Liver (tissue), 9 donors: ENCODE results near the gene ANXA6. TPM values are rescaled to one million over a fixed set of nuclear protein-coding genes. Genes with fewer than 3 reads are reported as not detected.

Experiments used
- DNase-seq: peaks from one replicate; pipeline ENCODE4 v3.0.0-alpha.2; 2017; ENCODE audit warnings: low spot score
- H3K27ac ChIP-seq, 2 donors: one replicate each; pipeline ENCODE4 v1.7.0; 2013; ENCODE audit warnings: inconsistent platforms in 2 of 2, low read length in 2 of 2, control low read depth in 1 of 2, low read depth in 1 of 2, mild to moderate bottlenecking in 1 of 2
- H3K27me3 ChIP-seq, 4 donors: one replicate each; pipeline versions ENCODE4 v1.6.1 to v1.7.0; 2013; ENCODE audit warnings: low read length in 3 of 4, inconsistent platforms in 1 of 4, mild to moderate bottlenecking in 1 of 4, moderate library complexity in 1 of 4; ENCODE audit not compliant: control insufficient read depth in 4 of 4, insufficient read depth in 4 of 4
- H3K36me3 ChIP-seq, 4 donors: one replicate each; pipeline versions ENCODE4 v1.6.1 to v1.7.0; 2013; ENCODE audit warnings: low read length in 3 of 4, mild to moderate bottlenecking in 3 of 4, low read depth in 1 of 4, moderate library complexity in 1 of 4; ENCODE audit not compliant: control insufficient read depth in 4 of 4, insufficient read depth in 3 of 4
- H3K4me1 ChIP-seq, 4 donors: one replicate each; pipeline versions ENCODE4 v1.6.1 to v1.7.0; 2013; ENCODE audit warnings: low read length in 3 of 4, mild to moderate bottlenecking in 3 of 4, moderate library complexity in 1 of 4; ENCODE audit not compliant: control insufficient read depth in 4 of 4, insufficient read depth in 4 of 4
- H3K4me3 ChIP-seq, 3 donors: one replicate each; pipeline versions ENCODE4 v1.6.1 to v1.7.0; 2013; ENCODE audit warnings: low read length in 3 of 3, control low read depth in 1 of 3, low read depth in 1 of 3, mild to moderate bottlenecking in 1 of 3
- H3K9ac ChIP-seq, 2 donors: one replicate each; pipeline ENCODE4 v1.7.0; 2013; ENCODE audit warnings: low read length in 2 of 2, mild to moderate bottlenecking in 2 of 2, moderate library complexity in 2 of 2, control low read depth in 1 of 2, low read depth in 1 of 2
- H3K9me3 ChIP-seq, 4 donors: one replicate each; pipeline versions ENCODE4 v1.6.1 to v1.7.0; 2013; ENCODE audit warnings: low read length in 3 of 4; ENCODE audit not compliant: control insufficient read depth in 4 of 4
- EGR1 ChIP-seq, 2 donors: IDR thresholded peaks; 2 replicates each; pipeline ENCODE4 v1.6.1; 2016 to 2018; ENCODE audit warnings: antibody characterized with exemption in 2 of 2, low read depth in 2 of 2
- FOXA1 ChIP-seq: IDR thresholded peaks from 2 replicates; pipeline ENCODE4 v1.6.1; 2016; ENCODE audit warnings: antibody characterized with exemption
- FOXA2 ChIP-seq: IDR thresholded peaks from 2 replicates; pipeline ENCODE4 v1.6.1; 2016; ENCODE audit warnings: antibody characterized with exemption
- GABPA ChIP-seq, 2 donors: IDR thresholded peaks in 1 of 2; conservative IDR thresholded peaks in 1 of 2; 2 replicates each; pipeline ENCODE4 v1.6.1; 2016; ENCODE audit warnings: antibody characterized with exemption in 2 of 2, mild to moderate bottlenecking in 1 of 2, moderate library complexity in 1 of 2
- HNF4A ChIP-seq, 2 donors: conservative IDR thresholded peaks; 2 replicates each; pipeline ENCODE4 v1.6.1; 2016; ENCODE audit warnings: antibody characterized with exemption in 2 of 2, mild to moderate bottlenecking in 2 of 2
- HNF4G ChIP-seq: IDR thresholded peaks from 2 replicates; pipeline ENCODE4 v1.6.1; 2016; ENCODE audit warnings: antibody characterized with exemption
- JUND ChIP-seq, 2 donors: IDR thresholded peaks; 2 replicates each; pipeline ENCODE4 v1.6.1; 2016; ENCODE audit warnings: antibody characterized with exemption in 2 of 2
- NR2F2 ChIP-seq: IDR thresholded peaks from 2 replicates; pipeline ENCODE4 v1.6.1; 2016; ENCODE audit warnings: antibody characterized with exemption
- RXRA ChIP-seq, 2 donors: IDR thresholded peaks; 2 replicates each; pipeline ENCODE4 v1.6.1; 2017 to 2018; ENCODE audit warnings: antibody characterized with exemption in 2 of 2, mild to moderate bottlenecking in 1 of 2
- TAF1 ChIP-seq: conservative IDR thresholded peaks from 2 replicates; pipeline ENCODE4 v1.6.1; 2016; ENCODE audit warnings: antibody characterized with exemption, mild to moderate bottlenecking
- YY1 ChIP-seq: IDR thresholded peaks from 2 replicates; pipeline ENCODE4 v1.6.1; 2016; ENCODE audit warnings: antibody characterized with exemption, mild to moderate bottlenecking
- WGBS: extraction: QIAGEN DNeasy Blood & Tissue Kit; methylation state at CpG from one replicate; pipeline ENCODE4 v1.1.7; 2013; 5-methylcytosine and 5-hydroxymethylcytosine counted together
- polyA plus RNA-seq, 2 donors: library from polyadenylated mRNA; stranded (reverse) in 1 of 2; unstranded in 1 of 2; fragments of 200-250 nt in 1 of 2; fragments of >200 nt in 1 of 2; fragmentation: Nextera tagmentation in 1 of 2; extraction: Ambion mirVana in 1 of 2; gene quantifications; one replicate each; pipeline versions ENCODE4 v1.2.1 to v1.2.3, GENCODE V29; 2013 to 2015
- total RNA-seq, 2 donors: library from RNA; depleted of rRNA; stranded (reverse); fragments of >200 nt; gene quantifications; one replicate each; pipeline ENCODE4 v1.2.3, GENCODE V29; 2014
- TF ChIP-seq, protein P1 (sequence below): IDR thresholded peaks from 2 replicates; pipeline ENCODE4 v1.6.1; 2016; ENCODE audit warnings: antibody characterized with exemption, mild to moderate bottlenecking
- TF ChIP-seq, protein P2 (sequence below): IDR thresholded peaks from 2 replicates; pipeline ENCODE4 v1.6.1; 2016; ENCODE audit warnings: antibody characterized with exemption
- TF ChIP-seq, protein P3 (sequence below): IDR thresholded peaks from 2 replicates; pipeline ENCODE4 v1.6.1; 2016; ENCODE audit warnings: antibody characterized with exemption
- donor health status: healthy.
- donor health status: healthy.
- donor health status: healthy.
- donor health status: healthy.
- donor health status: healthy.

Gene ANXA6
- total and polyA plus RNA-seq, 4 donors, result 52.7 to 215 (median 126) TPM

DNA sequence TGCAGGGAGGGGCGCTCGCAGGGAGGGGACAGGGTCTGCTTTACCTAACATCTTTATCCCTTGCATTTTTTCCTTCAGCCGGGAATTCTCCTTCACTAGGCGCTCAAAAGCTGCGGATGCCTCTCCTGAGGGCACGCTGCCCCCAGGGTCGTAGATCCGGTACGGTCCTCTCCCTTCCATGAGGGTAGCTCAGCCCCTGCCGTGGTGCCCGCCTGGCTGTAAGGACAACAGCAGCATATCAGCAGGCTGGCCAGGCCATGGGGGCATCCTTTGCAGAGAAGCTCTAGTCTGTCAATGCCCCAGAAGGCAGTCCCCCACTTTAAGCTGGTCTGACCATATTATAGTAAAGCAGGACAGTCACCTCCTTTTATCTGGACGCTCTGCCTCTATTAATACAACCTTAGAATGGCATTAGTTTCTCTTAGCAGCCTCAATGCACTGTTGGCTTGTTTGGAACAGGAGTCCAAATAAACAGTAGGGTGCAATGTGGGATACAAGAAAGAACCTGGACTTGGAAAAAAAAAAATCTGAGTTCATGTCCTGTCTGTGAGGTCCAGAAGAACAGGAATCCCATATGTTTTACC lies 92.6 kb downstream of the ANXA6 start:
- TF ChIP-seq HNF4G, result no peak
- no peak for TF ChIP-seq HNF4A (conservative IDR thresholded peaks at IDR 0.05)
- no peak for TF ChIP-seq JUND (IDR thresholded peaks at IDR 0.05)
- no peak for TF ChIP-seq GABPA (IDR thresholded peaks at IDR 0.05 in 1 of 2, conservative IDR thresholded peaks at IDR 0.05 in 1 of 2)
- TF ChIP-seq, protein P1, sequence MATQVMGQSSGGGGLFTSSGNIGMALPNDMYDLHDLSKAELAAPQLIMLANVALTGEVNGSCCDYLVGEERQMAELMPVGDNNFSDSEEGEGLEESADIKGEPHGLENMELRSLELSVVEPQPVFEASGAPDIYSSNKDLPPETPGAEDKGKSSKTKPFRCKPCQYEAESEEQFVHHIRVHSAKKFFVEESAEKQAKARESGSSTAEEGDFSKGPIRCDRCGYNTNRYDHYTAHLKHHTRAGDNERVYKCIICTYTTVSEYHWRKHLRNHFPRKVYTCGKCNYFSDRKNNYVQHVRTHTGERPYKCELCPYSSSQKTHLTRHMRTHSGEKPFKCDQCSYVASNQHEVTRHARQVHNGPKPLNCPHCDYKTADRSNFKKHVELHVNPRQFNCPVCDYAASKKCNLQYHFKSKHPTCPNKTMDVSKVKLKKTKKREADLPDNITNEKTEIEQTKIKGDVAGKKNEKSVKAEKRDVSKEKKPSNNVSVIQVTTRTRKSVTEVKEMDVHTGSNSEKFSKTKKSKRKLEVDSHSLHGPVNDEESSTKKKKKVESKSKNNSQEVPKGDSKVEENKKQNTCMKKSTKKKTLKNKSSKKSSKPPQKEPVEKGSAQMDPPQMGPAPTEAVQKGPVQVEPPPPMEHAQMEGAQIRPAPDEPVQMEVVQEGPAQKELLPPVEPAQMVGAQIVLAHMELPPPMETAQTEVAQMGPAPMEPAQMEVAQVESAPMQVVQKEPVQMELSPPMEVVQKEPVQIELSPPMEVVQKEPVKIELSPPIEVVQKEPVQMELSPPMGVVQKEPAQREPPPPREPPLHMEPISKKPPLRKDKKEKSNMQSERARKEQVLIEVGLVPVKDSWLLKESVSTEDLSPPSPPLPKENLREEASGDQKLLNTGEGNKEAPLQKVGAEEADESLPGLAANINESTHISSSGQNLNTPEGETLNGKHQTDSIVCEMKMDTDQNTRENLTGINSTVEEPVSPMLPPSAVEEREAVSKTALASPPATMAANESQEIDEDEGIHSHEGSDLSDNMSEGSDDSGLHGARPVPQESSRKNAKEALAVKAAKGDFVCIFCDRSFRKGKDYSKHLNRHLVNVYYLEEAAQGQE, result no peak
- TF ChIP-seq, protein P2, sequence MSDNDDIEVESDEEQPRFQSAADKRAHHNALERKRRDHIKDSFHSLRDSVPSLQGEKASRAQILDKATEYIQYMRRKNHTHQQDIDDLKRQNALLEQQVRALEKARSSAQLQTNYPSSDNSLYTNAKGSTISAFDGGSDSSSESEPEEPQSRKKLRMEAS, result no peak
- TF ChIP-seq NR2F2, result no peak
- TF ChIP-seq TAF1, result no peak
- TF ChIP-seq YY1, result no peak
- no peak for TF ChIP-seq FOXA1
- TF ChIP-seq, protein P3, sequence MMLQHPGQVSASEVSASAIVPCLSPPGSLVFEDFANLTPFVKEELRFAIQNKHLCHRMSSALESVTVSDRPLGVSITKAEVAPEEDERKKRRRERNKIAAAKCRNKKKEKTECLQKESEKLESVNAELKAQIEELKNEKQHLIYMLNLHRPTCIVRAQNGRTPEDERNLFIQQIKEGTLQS, result no peak
- no peak for TF ChIP-seq RXRA (IDR thresholded peaks at IDR 0.05)
- Histone ChIP-seq H3K9ac (no peak overlapping the region), H3K4me1 (peaks cover 14 to 54% (median 38%) of the 10 kb centered on the region in 4 donors), H3K4me3 (no peak overlapping the region), H3K9me3 (no peaks in the 10 kb centered on the region), H3K36me3 (peaks cover 0 to 22% (median 17%) of the 10 kb centered on the region in 4 donors), H3K27me3 (no peaks in the 10 kb centered on the region), H3K27ac (peak overlapping the region in 1 of 2 donors; percentile 4)
- 97% methylated on average over 12 of the region's 12 CpGs for WGBS
- DNase-seq, result no peak

DNA sequence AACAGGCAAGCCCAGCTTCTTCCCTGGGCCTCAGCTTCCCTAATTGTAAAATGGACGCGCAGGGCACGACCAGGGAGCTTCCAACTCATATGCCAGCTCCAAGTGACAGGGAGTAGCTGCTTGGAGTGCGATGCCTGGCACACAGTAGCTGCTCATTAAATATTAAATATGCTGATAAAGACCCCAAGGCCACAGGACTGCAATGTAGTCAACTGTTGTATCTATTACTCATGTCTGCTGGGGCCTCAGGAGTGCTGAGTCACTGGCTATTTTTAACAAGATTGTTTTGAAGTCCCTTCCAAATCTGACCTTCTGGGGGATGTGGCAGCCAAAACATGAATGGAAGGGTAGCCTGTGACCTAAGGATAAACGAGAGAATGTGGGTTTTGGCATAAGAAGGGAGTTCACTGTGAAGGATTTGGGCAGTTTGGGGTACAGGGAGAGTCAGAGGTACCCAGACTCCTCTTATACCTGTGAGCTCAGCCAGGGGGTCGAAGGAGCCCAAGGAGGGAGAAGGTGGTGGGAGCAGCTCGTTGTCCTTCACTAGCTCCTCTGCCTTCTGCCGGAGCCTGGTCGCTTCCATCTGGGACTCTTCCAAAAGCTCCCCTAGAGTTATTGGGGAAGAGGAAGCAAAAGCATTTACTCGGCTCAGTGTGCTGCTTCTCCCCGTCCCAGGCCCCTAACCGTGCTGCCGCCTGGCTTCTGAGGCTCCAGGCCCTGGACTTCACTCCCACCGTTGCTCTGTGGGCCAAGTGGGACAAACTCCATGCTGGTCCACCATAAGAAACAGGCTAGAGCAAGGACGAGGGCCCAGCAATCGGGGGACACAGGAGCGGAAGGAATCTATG lies 94.2 kb downstream of the ANXA6 start:
- TF ChIP-seq HNF4A (conservative IDR thresholded peaks at IDR 0.05) (no peak), NR2F2 (peak; percentile 56), EGR1 (IDR thresholded peaks at IDR 0.05; ENCODE audit: low read depth in 2 of 2) (no peak), TAF1 (no peak), FOXA2 (no peak)
- Histone ChIP-seq H3K36me3 (peaks cover 0 to 26% (median 19%) of the 10 kb centered on the region in 4 donors), H3K4me3 (no peak overlapping the region), H3K27me3 (no peaks in the 10 kb centered on the region), H3K27ac (peak overlapping the region; percentile 19 to 72), H3K9ac (no peak overlapping the region), H3K9me3 (no peaks in the 10 kb centered on the region), H3K4me1 (peaks cover 13 to 55% (median 37%) of the 10 kb centered on the region in 4 donors)
- no peak for DNase-seq
- WGBS, result 81% methylated on average over 17 of the region's 17 CpGs
